Endothelial cell of umbilical vein (primary cell): Measurements from ENCODE around the gene LSMEM2. TPM values are rescaled to one million over a fixed set of nuclear protein-coding genes. Genes with fewer than 3 reads are reported as not detected.

Experiments used
- BruUV-seq: library from RNA; stranded (reverse); fragments of 400-500 nt; replicated peaks from 2 replicates; lab custom pipeline; 2021; lab: Mats Ljungman, UMichigan
- CTCF ChIA-PET: fragments of 300-600, 350-600 bp; sonication (Branson Sonifier 250); formaldehyde crosslinking; loops from one replicate; lab custom pipeline; 2021; ENCODE audit warnings: antibody characterized with exemption, inconsistent platforms; lab: Charles Lee
- POLR2A ChIA-PET: fragments of 300-600, 350-600 bp; sonication (Branson Sonifier 250); formaldehyde crosslinking; loops from one replicate; lab custom pipeline; 2021; ENCODE audit warnings: antibody characterized with exemption, inconsistent platforms; lab: Charles Lee
- DNase-seq: peaks from one replicate; pipeline ENCODE4 v3.0.0-alpha.2; 2011; ENCODE audit warnings: low read depth, low spot score
- FAIRE-seq: peaks from 2 replicates; lab custom pipeline; 2011; peaks lifted over from hg19 to GRCh38; lab: Jason Lieb, UNC
- H2AFZ ChIP-seq: 2 replicates; pipeline ENCODE4 v1.6.0; 2012; ENCODE audit warnings: low read depth, low read length, control low read depth, inconsistent platforms
- H3K27ac ChIP-seq: 2 replicates; pipeline ENCODE4 v1.5.1; 2011; ENCODE audit warnings: low read depth, mild to moderate bottlenecking, control low read depth, low read length, moderate library complexity; ENCODE audit not compliant: insufficient read depth
- H3K27me3 ChIP-seq, 2 experiments: 2 replicates each; pipeline versions ENCODE4 v1.6.0 to v1.6.1; 2011; ENCODE audit warnings: low read length in 2 of 2, mixed read lengths in 1 of 2; ENCODE audit not compliant: control insufficient read depth in 2 of 2, insufficient read depth in 2 of 2
- H3K36me3 ChIP-seq, 2 experiments: 2 replicates in 1 of 2; 3 replicates in 1 of 2; pipeline ENCODE4 v1.5.1; 2011; ENCODE audit warnings: low read length in 2 of 2, mild to moderate bottlenecking in 1 of 2, moderate library complexity in 1 of 2; ENCODE audit not compliant: control insufficient read depth in 2 of 2, insufficient read depth in 2 of 2; ENCODE audit errors: extremely low read depth in 1 of 2
- H3K4me1 ChIP-seq: 3 replicates; pipeline ENCODE4 v1.5.1; 2011; ENCODE audit warnings: mild to moderate bottlenecking, low read length; ENCODE audit not compliant: control insufficient read depth, insufficient read depth; ENCODE audit errors: extremely low read depth
- H3K4me2 ChIP-seq: 2 replicates; pipeline ENCODE4 v1.6.1; 2011; ENCODE audit warnings: low read length, control low read depth, mixed read lengths; ENCODE audit not compliant: insufficient read depth
- H3K4me3 ChIP-seq, 3 experiments: fragments of 200-600 bp in 1 of 3; sonication (generic), shearing (Covaris generic) in 1 of 3; replicated peaks in 1 of 3; 2 replicates each; pipeline ENCODE4 v1.5.1; 2011 to 2016; ENCODE audit warnings: control low read depth in 3 of 3, low read length in 3 of 3, mild to moderate bottlenecking in 2 of 3, inconsistent platforms in 1 of 3, low read depth in 1 of 3, moderate library complexity in 1 of 3; ENCODE audit not compliant: insufficient read depth in 1 of 3
- H3K79me2 ChIP-seq: 2 replicates; pipeline ENCODE4 v1.6.0; 2012; ENCODE audit warnings: low read length, inconsistent platforms; ENCODE audit not compliant: control insufficient read depth, insufficient read depth
- H3K9ac ChIP-seq: replicated peaks from 2 replicates; pipeline ENCODE3; 2011; ENCODE audit warnings: low read length, control low read depth; ENCODE audit not compliant: insufficient read depth; ENCODE audit errors: extremely low read depth
- H3K9me1 ChIP-seq: replicated peaks from 3 replicates; pipeline ENCODE4 v1.6.0; 2011; ENCODE audit warnings: mild to moderate bottlenecking, low read length; ENCODE audit not compliant: control insufficient read depth, insufficient read depth; ENCODE audit errors: extremely low read depth
- H3K9me3 ChIP-seq: replicated peaks from 2 replicates; pipeline ENCODE4 v1.5.1; 2012; ENCODE audit warnings: low read length, inconsistent platforms; ENCODE audit not compliant: control insufficient read depth, insufficient read depth
- H4K20me1 ChIP-seq: replicated peaks from 2 replicates; pipeline ENCODE3; 2011; ENCODE audit warnings: mild to moderate bottlenecking, low read length; ENCODE audit not compliant: control insufficient read depth, insufficient read depth; ENCODE audit errors: extremely low read depth
- CTCF ChIP-seq, 2 donors: IDR thresholded peaks; 1 replicate in 1 of 2; 2 replicates in 1 of 2; pipeline ENCODE4 v1.5.1; 2011; ENCODE audit warnings: low read length in 2 of 2, mild to moderate bottlenecking in 2 of 2, moderate library complexity in 2 of 2, control low read depth in 1 of 2, inconsistent platforms in 1 of 2, low read depth in 1 of 2; ENCODE audit not compliant: insufficient read depth in 1 of 2; ENCODE audit errors: extremely low read depth in 1 of 2
- EZH2 ChIP-seq: IDR thresholded peaks from 2 replicates; pipeline ENCODE4 v1.6.1; 2012; ENCODE audit warnings: borderline replicate concordance, low read depth, mild to moderate bottlenecking, moderate library complexity, low read length, inconsistent platforms; ENCODE audit not compliant: severe bottlenecking
- FOS ChIP-seq: IDR thresholded peaks from 2 replicates; pipeline ENCODE4 v1.6.1; 2011; ENCODE audit warnings: mild to moderate bottlenecking, low read length, moderate library complexity, borderline replicate concordance; ENCODE audit not compliant: insufficient read depth
- GATA2 ChIP-seq: IDR thresholded peaks from 2 replicates; pipeline ENCODE4 v1.7.0; 2011; ENCODE audit warnings: low read depth, mild to moderate bottlenecking, moderate library complexity, mixed read lengths, low read length; ENCODE audit not compliant: insufficient read length, insufficient read depth
- JUN ChIP-seq: IDR thresholded peaks from 2 replicates; pipeline ENCODE4 v1.6.1; 2011; ENCODE audit warnings: borderline replicate concordance, low read depth; ENCODE audit not compliant: insufficient read length, insufficient read depth
- MYC ChIP-seq: IDR thresholded peaks from one replicate; pipeline ENCODE4 v1.6.1; 2011; ENCODE audit warnings: mild to moderate bottlenecking, low read depth, low read length
- POLR2A ChIP-seq: IDR thresholded peaks from 2 replicates; pipeline ENCODE4 v1.6.1; 2012; ENCODE audit warnings: low read depth, mild to moderate bottlenecking, control low read depth, low read length
- POLR2AphosphoS5 ChIP-seq: IDR thresholded peaks from 2 replicates; pipeline ENCODE4 v1.6.1; 2012; ENCODE audit warnings: low read depth, mild to moderate bottlenecking, control low read depth, low read length, moderate library complexity; ENCODE audit not compliant: insufficient read depth
- dilution Hi-C: fragments of 300-500 bp; cut with MboI; formaldehyde crosslinking; loops from one replicate; pipeline ENCODE4 v1.15.0; 2019; ENCODE audit warnings: low sequenced_read_pairs; ENCODE audit not compliant: extremely low pct_ligation_motif_present
- intact Hi-C: fragments of 100-400 bp; cut with micrococcal nuclease; formaldehyde crosslinking; loops from one replicate; pipeline ENCODE4 v1.10.0; 2022
- polyA plus RNA-seq, 4 experiments: library from polyadenylated mRNA; depleted of rRNA in 3 of 4; stranded (reverse) in 3 of 4; unstranded in 1 of 4; fragments of >200 nt; gene quantifications; 2 replicates each; pipeline versions ENCODE4 v1.2.1 to v1.2.3, GENCODE V29; 2011 to 2012; ENCODE audit warnings: missing spikeins in 1 of 4
- total RNA-seq: library from RNA; stranded (reverse); gene quantifications from 2 replicates; pipeline ENCODE4 v1.2.3, GENCODE V29; 2021
- TF ChIP-seq, protein P1 (sequence below): IDR thresholded peaks from 2 replicates; pipeline ENCODE4 v1.6.1; 2011; ENCODE audit not compliant: insufficient read depth, insufficient read length

The LSMEM2 gene
- total and polyA plus RNA-seq, 2 donors (not counting 3 experiments of a cell fraction or from before 2014, with no cell fraction given): not detected

DNA sequence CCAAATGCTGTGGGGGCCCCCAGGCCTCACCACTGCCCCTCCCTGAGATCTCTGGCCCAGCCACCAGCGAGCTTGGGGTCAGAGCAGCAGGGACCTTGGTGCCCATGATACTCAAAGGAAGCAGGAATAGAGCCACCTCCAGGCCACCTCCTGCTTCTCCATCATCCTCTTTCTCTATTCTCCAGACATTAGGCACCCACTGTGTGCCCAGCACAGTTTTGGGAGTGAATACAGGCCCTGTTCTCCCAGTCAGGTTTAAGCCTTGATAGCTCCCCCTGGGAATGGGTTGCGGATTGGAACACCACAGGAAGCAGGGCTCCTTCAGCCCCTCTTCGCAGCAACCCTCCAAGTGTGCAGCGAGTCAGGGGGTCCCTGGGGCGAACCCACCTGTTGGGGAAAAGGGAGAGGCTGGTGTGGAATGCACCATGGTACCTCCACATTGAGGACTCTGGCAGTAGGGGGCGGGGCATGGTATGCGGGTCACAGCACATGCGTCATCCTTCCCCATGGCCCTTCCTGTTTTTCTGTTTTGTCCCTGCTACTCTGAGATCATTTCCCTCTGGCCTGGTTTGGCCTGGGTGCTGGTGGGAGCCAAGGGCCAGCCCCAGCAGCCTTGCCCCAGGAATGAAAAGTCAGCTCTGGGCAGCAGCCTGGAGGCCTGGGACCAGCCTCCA is 24.2 kb upstream of the LSMEM2 start:
- H4K20me1 ChIP-seq: no peaks in the 10 kb centered on the region
- TF ChIP-seq GATA2: no peak
- TF ChIP-seq, protein P1, sequence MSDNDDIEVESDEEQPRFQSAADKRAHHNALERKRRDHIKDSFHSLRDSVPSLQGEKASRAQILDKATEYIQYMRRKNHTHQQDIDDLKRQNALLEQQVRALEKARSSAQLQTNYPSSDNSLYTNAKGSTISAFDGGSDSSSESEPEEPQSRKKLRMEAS: peak; percentile 66
- TF ChIP-seq POLR2A: peak; percentile 42
- TF ChIP-seq JUN: peak; percentile 87
- peak; percentile 82 for TF ChIP-seq MYC
- TF ChIP-seq CTCF (IDR thresholded peaks at IDR 0.05; ENCODE audit: extremely low read depth in 1 of 2, insufficient read depth in 1 of 2, low read depth in 1 of 2, low read length in 2 of 2): no peak
- peak; percentile 68 for TF ChIP-seq FOS
- TF ChIP-seq EZH2: no peak
- TF ChIP-seq POLR2AphosphoS5: peak; percentile 83
- peaks cover 16 to 65% of the 10 kb centered on the region in 2 experiments for H3K36me3 ChIP-seq
- H3K9me1 ChIP-seq: no peaks in the 10 kb centered on the region
- FAIRE-seq (peak; percentile 97), DNase-seq (peak; percentile 91)
- peak overlapping the region; percentile 98 for H3K27ac ChIP-seq
- no peak overlapping the region for H3K4me3 ChIP-seq
- intact Hi-C loops (loop anchor here (1.0 to 2.0 kb wide), 4 partner anchors 8 to 38 kb away; partner anchors contain the start of gene IFRD2), dilution Hi-C loops (no loop called here)
- ChIA-PET CTCF (interaction anchor here (0.7 to 8.6 kb wide), 6 partner anchors 8 to 60 kb away, joined by 3 to 98 read pairs (median 10); partner anchors contain the start of gene GNAI2), POLR2A (interaction anchor here (1.3 to 1.4 kb wide), 2 partner anchors 11 to 19 kb away, joined by 3 to 4 read pairs; partner anchors contain the start of gene GNAI2)
- no peaks in the 10 kb centered on the region for H3K9me3 ChIP-seq
- H2AFZ ChIP-seq: no peak overlapping the region
- H3K9ac ChIP-seq: peak overlapping the region; percentile 67
- peak overlapping the region; percentile 17 for H3K4me2 ChIP-seq
- H3K79me2 ChIP-seq: peaks cover 62% of the 10 kb centered on the region
- BruUV-seq: TSS peak; percentile 98
- no peaks in the 10 kb centered on the region for H3K27me3 ChIP-seq
- peaks cover 64% of the 10 kb centered on the region for H3K4me1 ChIP-seq
